Heart left ventricle (tissue), 16 donors: Measurements from ENCODE around the gene MAGI1. TPM values are rescaled to one million over a fixed set of nuclear protein-coding genes. Genes with fewer than 3 reads are reported as not detected.

ENCODE experiments used
- ATAC-seq, 4 donors: fragments of 200-7000 bp; cut with Tn5 transposase; one replicate each; pipeline ENCODE4 v1.9.1; 2020 to 2022; ENCODE audit warnings: moderate library complexity in 4 of 4, mild to moderate bottlenecking in 3 of 4, moderate number of reproducible peaks in 1 of 4
- DNase-seq, 5 donors: peaks; one replicate each; pipeline ENCODE4 v3.0.0-alpha.2; 2020
- H3K27ac ChIP-seq, 12 donors: fragments of 200-600 bp; sonication (generic) in 4 of 12; one replicate each; pipeline versions ENCODE4 v1.5.0 to v1.8.0; 2016 to 2022; ENCODE audit warnings: mild to moderate bottlenecking in 2 of 12
- H3K27me3 ChIP-seq, 9 donors: fragments of 200-600 bp; sonication (generic) in 2 of 9; one replicate each; pipeline versions ENCODE4 v1.5.1 to v1.8.0; 2016 to 2022; ENCODE audit warnings: mild to moderate bottlenecking in 3 of 9
- H3K36me3 ChIP-seq, 9 donors: fragments of 200-600 bp; sonication (generic) in 2 of 9; one replicate each; pipeline versions ENCODE4 v1.5.0 to v1.8.0; 2018 to 2022; ENCODE audit warnings: mild to moderate bottlenecking in 2 of 9
- H3K4me1 ChIP-seq, 12 donors: fragments of 200-600 bp; sonication (generic) in 4 of 12; one replicate each; pipeline versions ENCODE4 v1.5.0 to v1.8.0; 2016 to 2022; ENCODE audit warnings: mild to moderate bottlenecking in 3 of 12
- H3K4me3 ChIP-seq, 12 donors: fragments of 200-600 bp; sonication (generic) in 4 of 12; one replicate each; pipeline versions ENCODE4 v1.5.0 to v1.8.0; 2017 to 2022; ENCODE audit warnings: mild to moderate bottlenecking in 9 of 12, moderate library complexity in 4 of 12
- H3K9me3 ChIP-seq, 12 donors: fragments of 200-600 bp; sonication (generic) in 4 of 12; one replicate each; pipeline versions ENCODE4 v1.5.0 to v1.8.0; 2016 to 2022; ENCODE audit warnings: mild to moderate bottlenecking in 1 of 12
- CTCF ChIP-seq, 12 donors: fragments of 200-600 bp; sonication (generic) in 4 of 12; IDR thresholded peaks; one replicate each; pipeline versions ENCODE4 v1.5.0 to v1.8.0; 2018 to 2022; ENCODE audit warnings: antibody characterized with exemption in 12 of 12, mild to moderate bottlenecking in 5 of 12
- POLR2A ChIP-seq, 2 donors: fragments of 450-650 bp; IDR thresholded peaks; one replicate each; pipeline ENCODE4 v1.6.1; 2017; ENCODE audit warnings: antibody characterized with exemption in 2 of 2, mild to moderate bottlenecking in 2 of 2, moderate library complexity in 2 of 2
- WGBS, 4 donors: extraction: QIAGEN DNeasy Blood & Tissue Kit in 2 of 4; methylation state at CpG; one replicate each; pipeline versions ENCODE4 v1.1.5 to v1.1.7; 2013 to 2018; 5-methylcytosine and 5-hydroxymethylcytosine counted together
- intact Hi-C, 10 donors: fragments of 100-400 bp; cut with DNase I; formaldehyde crosslinking; loops; one replicate each; pipeline versions ENCODE4 v1.11.1 to v1.14.2; 2022
- polyA plus RNA-seq, 2 donors: library from polyadenylated mRNA; stranded (reverse); fragments of 200-250 nt; gene quantifications; one replicate each; pipeline ENCODE4 v1.2.3, GENCODE V29; 2013
- total RNA-seq, 9 donors: library from RNA; depleted of rRNA in 2 of 9; stranded (reverse); fragments of >200 nt in 2 of 9; fragmentation: NEBNext Ultra II Directional in 3 of 9; extraction: Animal tissue kit (Norgen Biotek cat#: 25700) in 3 of 9; gene quantifications; one replicate each; pipeline versions ENCODE4 v1.1.0 to v1.2.4, GENCODE V29; 2016 to 2023
- donor health status: ischemic (EF 13 %, LVEDD 7.1; RV severe dilation, severe dysfunction).
- donor health status: healthy with polysubstance abuse.
- donor health status: DM: no; HTN: yes; CAD: no.
- donor health status: DM: no; HTN: no; CAD: no.
- donor health status: ischemic (EF 25% LVEDD 6.9; RV normal size, moderate dysfunction).
- donor health status: ischemic (EF 25% LVEDD 5.7; RV mildly dilated, moderate dysfunction).
- donor health status: healthy.
- donor health status: DM: yes; HTN: yes; CAD: no.
- donor health status: ischemic (EF 35%, LVEDD 5.7; RV mildly dilated, moderate dysfunction).
- donor health status: nonischemic (EF 11% LVEDD 7.7; RV severe dilation, severe dysfunction).
- donor health status: DM: yes; HTN: yes; CAD: no.
- donor health status: PGD.
- donor health status: ischemic (EF 29% LVEDD 5.4; RV normal size, mild dysfunction).
- donor health status: nonischemic (EF 23%, LVEDD 6.1; RV moderate dilation, normal function).

The MAGI1 gene
- total and polyA plus RNA-seq, 11 donors = 18.5 to 52.1 (median 31.4) TPM

GRCh38 chr3:65588884-65589283 is 449.8 kb downstream of the MAGI1 start:
- no peak for ATAC-seq
- WGBS, 4 donors = 96 to 98% (median 97%) methylated on average over 3 of the region's 3 CpGs
- H3K36me3 ChIP-seq = no peaks in the 10 kb centered on the region
- no peak for DNase-seq
- H3K9me3 ChIP-seq = no peaks in the 10 kb centered on the region
- H3K27me3 ChIP-seq = no peaks in the 10 kb centered on the region
- intact Hi-C loops = loop anchor here in 1 of 10 donors (10.0 kb wide), 1 partner anchor 146 kb away; no protein-coding TSS in a partner anchor
- TF ChIP-seq POLR2A (IDR thresholded peaks at IDR 0.05) = no peak
- peaks cover 0 to 23% (median 3%) of the 10 kb centered on the region in 12 donors for H3K4me1 ChIP-seq
- no peak overlapping the region for H3K27ac ChIP-seq
- H3K4me3 ChIP-seq = no peak overlapping the region

- H3K27me3 ChIP-seq = no peaks in the 10 kb centered on the region
- TF ChIP-seq POLR2A (IDR thresholded peaks at IDR 0.05) (no peak), CTCF (IDR thresholded peaks at IDR 0.05) (no peak)
- H3K4me3 ChIP-seq = no peak overlapping the region
- 83 to 90% (median 88%) methylated on average over 12 of the region's 12 CpGs for WGBS, 4 donors
- ATAC-seq (no peak), DNase-seq (no peak)
- H3K27ac ChIP-seq = no peak overlapping the region
- no peaks in the 10 kb centered on the region for H3K36me3 ChIP-seq
- H3K9me3 ChIP-seq = no peaks in the 10 kb centered on the region
- peaks cover 0 to 30% (median 7%) of the 10 kb centered on the region in 12 donors for H3K4me1 ChIP-seq
- intact Hi-C loops = loop anchor here in 1 of 10 donors (10.0 kb wide), 1 partner anchor 147 kb away; no protein-coding TSS in a partner anchor
Measured at GRCh38 chr3:65587650-65588439, 450.9 kb downstream of the MAGI1 start.

- no peak overlapping the region for H3K4me3 ChIP-seq
- no peaks in the 10 kb centered on the region for H3K9me3 ChIP-seq
- DNase-seq (no peak), ATAC-seq (no peak)
- no peaks in the 10 kb centered on the region for H3K36me3 ChIP-seq
- H3K27ac ChIP-seq = no peak overlapping the region
- WGBS, 4 donors = 95 to 100% (median 97%) methylated on average over 2 of the region's 2 CpGs
- intact Hi-C loops = loop anchor here in 2 of 10 donors (5.0 to 10.0 kb wide), 2 partner anchors 32 to 150 kb away; no protein-coding TSS in a partner anchor
- H3K4me1 ChIP-seq = peaks cover 0 to 25% (median 7%) of the 10 kb centered on the region in 12 donors
- H3K27me3 ChIP-seq = no peaks in the 10 kb centered on the region
- TF ChIP-seq POLR2A (IDR thresholded peaks at IDR 0.05) = no peak
Measured at GRCh38 chr3:65584913-65585312, 453.8 kb downstream of the MAGI1 start.

GRCh38 chr3:65584002-65584401 is 454.7 kb downstream of the MAGI1 start:
- no peak for TF ChIP-seq CTCF (IDR thresholded peaks at IDR 0.05)
- intact Hi-C loops = loop anchor here in 2 of 10 donors (5.0 to 10.0 kb wide), 2 partner anchors 33 to 151 kb away; no protein-coding TSS in a partner anchor
- Histone ChIP-seq H3K9me3 (no peaks in the 10 kb centered on the region), H3K4me3 (no peak overlapping the region), H3K4me1 (peaks cover 0 to 22% (median 7%) of the 10 kb centered on the region in 12 donors), H3K27ac (no peak overlapping the region), H3K36me3 (no peaks in the 10 kb centered on the region), H3K27me3 (no peaks in the 10 kb centered on the region)
- ATAC-seq (no peak), DNase-seq (no peak)

GRCh38 chr3:65583188-65583587 is 455.5 kb downstream of the MAGI1 start:
- TF ChIP-seq CTCF (IDR thresholded peaks at IDR 0.05) (no peak), POLR2A (IDR thresholded peaks at IDR 0.05) (no peak)
- 91 to 100% (median 96%) methylated on average over 1 of the region's 1 CpG for WGBS, 4 donors

More at GRCh38 chr3:65583188-65583587, 455.5 kb downstream of the MAGI1 start:
- DNase-seq (no peak), ATAC-seq (no peak)
- Histone ChIP-seq H3K9me3 (no peaks in the 10 kb centered on the region), H3K27ac (peak overlapping the region in 1 of 12 donors; percentile 20), H3K4me3 (no peak overlapping the region), H3K4me1 (peaks cover 0 to 22% (median 7%) of the 10 kb centered on the region in 12 donors), H3K27me3 (no peaks in the 10 kb centered on the region), H3K36me3 (no peaks in the 10 kb centered on the region)
- intact Hi-C loops = loop anchor here in 2 of 10 donors (5.0 to 10.0 kb wide), 2 partner anchors 34 to 152 kb away; no protein-coding TSS in a partner anchor
